Thyroid gland (tissue), 4 donors: ENCODE measurements around the gene PLEKHF1. TPM values are rescaled to one million over a fixed set of nuclear protein-coding genes. Genes with fewer than 3 reads are reported as not detected.

ENCODE experiments used
- DNase-seq, 2 donors: peaks; one replicate each; pipeline ENCODE4 v3.0.0-alpha.2; 2019
- H3K27ac ChIP-seq, 3 donors: fragments of 200-600 bp; sonication (generic); 1 replicate in 2 of 3; 2 replicates in 1 of 3; pipeline ENCODE4 v1.5.1; 2016 to 2019; ENCODE audit warnings: mild to moderate bottlenecking in 1 of 3, moderate library complexity in 1 of 3
- H3K27me3 ChIP-seq: fragments of 200-600 bp; sonication (generic); one replicate; pipeline ENCODE4 v1.5.1; 2019
- H3K36me3 ChIP-seq, 2 donors: fragments of 200-600 bp; sonication (generic); one replicate each; pipeline ENCODE4 v1.5.1; 2016 to 2019
- H3K4me1 ChIP-seq, 2 donors: fragments of 200-600 bp; sonication (generic); one replicate each; pipeline ENCODE4 v1.5.1; 2017 to 2019
- H3K4me3 ChIP-seq, 3 donors: fragments of 200-600 bp; sonication (generic); replicated peaks in 1 of 3; 1 replicate in 2 of 3; 2 replicates in 1 of 3; pipeline ENCODE4 v1.5.1; 2016; ENCODE audit warnings: mild to moderate bottlenecking in 1 of 3
- H3K9me3 ChIP-seq: fragments of 200-600 bp; sonication (generic); one replicate; pipeline ENCODE4 v1.5.1; 2017
- POLR2A ChIP-seq, 2 donors: fragments of 450-650 bp; IDR thresholded peaks; one replicate each; pipeline ENCODE4 v1.6.1; 2017; ENCODE audit warnings: antibody characterized with exemption in 2 of 2, mild to moderate bottlenecking in 2 of 2, moderate library complexity in 1 of 2
- WGBS, 2 donors: methylation state at CpG; one replicate each; pipeline ENCODE4 v1.1.5; 2017; 5-methylcytosine and 5-hydroxymethylcytosine counted together
- intact Hi-C: fragments of 100-400 bp; cut with DNase I; formaldehyde crosslinking; loops from one replicate; pipeline ENCODE4 v1.15.1; 2023
- total RNA-seq, 4 donors: library from RNA; depleted of rRNA; stranded (reverse); fragments of >200 nt; gene quantifications; one replicate each; pipeline ENCODE4 v1.2.3, GENCODE V29; 2016
- TF ChIP-seq, protein P1 (sequence below), 6 experiments: fragments of 200-600 bp in 3 of 6; fragments of 450-650 bp in 3 of 6; sonication (generic) in 3 of 6; IDR thresholded peaks; one replicate each; pipeline ENCODE4 v1.5.1; 2016 to 2019; ENCODE audit warnings: antibody characterized with exemption in 6 of 6, mild to moderate bottlenecking in 2 of 6, inconsistent platforms in 1 of 6, moderate library complexity in 1 of 6

PLEKHF1 gene
- total RNA-seq, 4 donors from 2014 or later = 12.1 to 20.3 (median 16.5) TPM

GRCh38 chr19:29671393-29672160 is 6.3 kb downstream of the PLEKHF1 start:
- no peak overlapping the region for H3K4me3 ChIP-seq
- TF ChIP-seq, protein P1, sequence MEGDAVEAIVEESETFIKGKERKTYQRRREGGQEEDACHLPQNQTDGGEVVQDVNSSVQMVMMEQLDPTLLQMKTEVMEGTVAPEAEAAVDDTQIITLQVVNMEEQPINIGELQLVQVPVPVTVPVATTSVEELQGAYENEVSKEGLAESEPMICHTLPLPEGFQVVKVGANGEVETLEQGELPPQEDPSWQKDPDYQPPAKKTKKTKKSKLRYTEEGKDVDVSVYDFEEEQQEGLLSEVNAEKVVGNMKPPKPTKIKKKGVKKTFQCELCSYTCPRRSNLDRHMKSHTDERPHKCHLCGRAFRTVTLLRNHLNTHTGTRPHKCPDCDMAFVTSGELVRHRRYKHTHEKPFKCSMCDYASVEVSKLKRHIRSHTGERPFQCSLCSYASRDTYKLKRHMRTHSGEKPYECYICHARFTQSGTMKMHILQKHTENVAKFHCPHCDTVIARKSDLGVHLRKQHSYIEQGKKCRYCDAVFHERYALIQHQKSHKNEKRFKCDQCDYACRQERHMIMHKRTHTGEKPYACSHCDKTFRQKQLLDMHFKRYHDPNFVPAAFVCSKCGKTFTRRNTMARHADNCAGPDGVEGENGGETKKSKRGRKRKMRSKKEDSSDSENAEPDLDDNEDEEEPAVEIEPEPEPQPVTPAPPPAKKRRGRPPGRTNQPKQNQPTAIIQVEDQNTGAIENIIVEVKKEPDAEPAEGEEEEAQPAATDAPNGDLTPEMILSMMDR (IDR thresholded peaks at IDR 0.05) = peak in 4 of 6 experiments; percentile 21 to 48 (median 36)
- TF ChIP-seq POLR2A (IDR thresholded peaks at IDR 0.05) = no peak
- H3K36me3 ChIP-seq = peaks cover 12 to 17% of the 10 kb centered on the region in 2 donors
- H3K4me1 ChIP-seq = peaks cover 13 to 52% of the 10 kb centered on the region in 2 donors
- peak; percentile 81 to 87 for DNase-seq
- intact Hi-C loops = no loop called here
- no peaks in the 10 kb centered on the region for H3K9me3 ChIP-seq
- peak overlapping the region in 2 of 3 donors; percentile 18 to 44 for H3K27ac ChIP-seq
- H3K27me3 ChIP-seq = no peaks in the 10 kb centered on the region
- 29 to 32% methylated on average over 7 to 12 of the region's 12 CpGs for WGBS, 2 donors

GRCh38 chr19:29672319-29672932 is 7.2 kb downstream of the PLEKHF1 start:
- H3K4me3 ChIP-seq = no peak overlapping the region
- DNase-seq = no peak
- no peaks in the 10 kb centered on the region for H3K27me3 ChIP-seq
- H3K27ac ChIP-seq = peak overlapping the region; percentile 17 to 44 (median 18)
- TF ChIP-seq, protein P1 (IDR thresholded peaks at IDR 0.05) = no peak
- no peak for TF ChIP-seq POLR2A (IDR thresholded peaks at IDR 0.05)
- H3K9me3 ChIP-seq = no peaks in the 10 kb centered on the region
- 92 to 96% methylated on average over 8 of the region's 8 CpGs for WGBS, 2 donors
- intact Hi-C loops = no loop called here
- H3K36me3 ChIP-seq = peaks cover 12 to 18% of the 10 kb centered on the region in 2 donors
- peaks cover 11 to 52% of the 10 kb centered on the region in 2 donors for H3K4me1 ChIP-seq

DNA sequence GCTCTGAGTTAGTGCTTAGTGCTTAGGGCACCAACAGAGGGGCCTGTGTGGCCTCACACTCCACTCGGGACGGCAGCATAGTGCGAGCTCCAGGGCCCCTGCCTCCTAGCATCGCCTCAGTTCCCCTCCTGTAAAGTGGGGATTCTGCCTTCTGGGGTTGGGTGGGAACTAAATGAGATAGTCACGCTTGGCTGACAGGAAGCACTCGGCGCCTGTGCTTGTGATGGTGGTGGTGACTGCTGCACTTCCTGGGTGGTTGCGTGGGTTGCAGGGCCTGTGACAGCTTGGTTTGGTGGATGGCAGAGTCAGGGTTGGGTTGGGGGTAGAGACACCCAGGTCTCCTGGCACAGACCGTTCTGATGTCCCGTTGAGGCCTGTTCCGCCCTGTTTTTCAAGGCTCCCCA is 7.7 kb downstream of the PLEKHF1 start:
- Histone ChIP-seq H3K9me3 (no peaks in the 10 kb centered on the region), H3K27ac (peak overlapping the region in 1 of 3 donors; percentile 44), H3K4me3 (no peak overlapping the region), H3K36me3 (peaks cover 12 to 19% of the 10 kb centered on the region in 2 donors), H3K27me3 (no peaks in the 10 kb centered on the region), H3K4me1 (peaks cover 9 to 52% of the 10 kb centered on the region in 2 donors)
- 82% methylated on average over 7 to 11 of the region's 11 CpGs for WGBS, 2 donors
- TF ChIP-seq POLR2A (IDR thresholded peaks at IDR 0.05) = no peak
- TF ChIP-seq, protein P1 (IDR thresholded peaks at IDR 0.05) = no peak
- intact Hi-C loops = no loop called here
- DNase-seq = peak in 1 of 2 donors; percentile 35

GRCh38 chr19:29673451-29674371 is 8.4 kb downstream of the PLEKHF1 start:
- peaks cover 12 to 19% of the 10 kb centered on the region in 2 donors for H3K36me3 ChIP-seq
- DNase-seq = no peak
- 95 to 97% methylated on average over 38 to 57 of the region's 57 CpGs for WGBS, 2 donors

More at GRCh38 chr19:29673451-29674371, 8.4 kb downstream of the PLEKHF1 start:
- Histone ChIP-seq H3K27me3 (no peaks in the 10 kb centered on the region), H3K27ac (no peak overlapping the region), H3K4me3 (no peak overlapping the region), H3K4me1 (peaks cover 9 to 47% of the 10 kb centered on the region in 2 donors), H3K9me3 (no peaks in the 10 kb centered on the region)
- intact Hi-C loops = no loop called here
- no peak for TF ChIP-seq POLR2A (IDR thresholded peaks at IDR 0.05)
- TF ChIP-seq, protein P1 (IDR thresholded peaks at IDR 0.05) = no peak
